NCI-H2227 (cell line): Measurements from ENCODE around the gene SLC7A6.

ENCODE experiments used
- DNase-seq: peaks from one replicate; lab custom pipeline; 2025; ENCODE audit not compliant: unreplicated experiment; lab: John Stamatoyannopoulos, UW

The SLC7A6 gene

GRCh38 chr16:68339214-68339613 is 74.9 kb downstream of the SLC7A6 start:
- DNase-seq: no peak

- no peak for DNase-seq
Measured at GRCh38 chr16:68342620-68343019, 78.3 kb downstream of the SLC7A6 start.

- no peak for DNase-seq
Measured at GRCh38 chr16:68343137-68343536, 78.8 kb downstream of the SLC7A6 start.

GRCh38 chr16:68344252-68344651 is 79.9 kb downstream of the SLC7A6 start:
- no peak for DNase-seq

- no peak for DNase-seq
Measured at GRCh38 chr16:68345351-68345810, 81.1 kb downstream of the SLC7A6 start.

- no peak for DNase-seq
Measured at GRCh38 chr16:68345958-68346635, 81.8 kb downstream of the SLC7A6 start.

- DNase-seq: no peak
Measured at GRCh38 chr16:68346892-68347480, 82.7 kb downstream of the SLC7A6 start.

- no peak for DNase-seq
Measured at GRCh38 chr16:68347605-68348004, 83.3 kb downstream of the SLC7A6 start.

- no peak for DNase-seq
Measured at GRCh38 chr16:68348639-68349445, 84.5 kb downstream of the SLC7A6 start.

- DNase-seq: no peak
Measured at GRCh38 chr16:68349838-68350410, 85.6 kb downstream of the SLC7A6 start.

GRCh38 chr16:68350813-68351350 is 86.6 kb downstream of the SLC7A6 start:
- no peak for DNase-seq
